HG03354 (cell line): ENCODE measurements around the gene ITSN1.

Source experiments
- ATAC-seq: cut with Tn5 transposase; IDR thresholded peaks from one replicate; pipeline ENCODE4 v1.9.1; 2021; ENCODE audit warnings: mild to moderate bottlenecking; ENCODE audit not compliant: unreplicated experiment, poor library complexity, severe bottlenecking

ITSN1 gene

DNA sequence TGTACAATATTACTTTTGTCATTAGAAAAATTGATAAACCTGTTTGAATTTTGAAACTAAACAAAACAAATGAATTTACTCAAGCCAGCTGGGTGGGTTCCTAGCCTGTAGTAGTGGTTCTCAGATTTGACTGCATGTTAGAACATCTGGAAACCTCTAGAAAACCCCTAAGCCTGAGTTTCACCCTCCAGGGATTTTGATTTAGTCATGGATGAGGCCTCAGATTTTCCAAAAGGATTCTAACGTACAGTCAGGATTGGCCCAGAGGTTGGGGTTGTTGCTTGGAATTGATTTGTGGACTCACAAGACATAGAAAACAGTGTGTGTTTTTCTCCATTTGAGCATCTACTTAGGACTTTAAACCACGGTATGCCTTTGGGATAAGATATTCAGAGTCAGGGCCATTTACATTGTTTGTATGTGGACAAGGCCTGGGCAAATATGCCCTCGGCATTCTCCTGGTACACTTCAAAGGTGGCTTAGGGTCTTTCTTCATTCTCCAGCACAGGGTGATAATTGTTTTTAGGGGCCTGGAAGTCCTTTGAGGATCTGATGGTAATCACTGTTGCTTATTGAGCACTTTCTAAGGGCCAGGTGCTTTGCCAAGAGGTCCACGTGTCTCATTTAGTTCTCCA, 230.7 kb downstream of the ITSN1 start:
- no peak for ATAC-seq

DNA sequence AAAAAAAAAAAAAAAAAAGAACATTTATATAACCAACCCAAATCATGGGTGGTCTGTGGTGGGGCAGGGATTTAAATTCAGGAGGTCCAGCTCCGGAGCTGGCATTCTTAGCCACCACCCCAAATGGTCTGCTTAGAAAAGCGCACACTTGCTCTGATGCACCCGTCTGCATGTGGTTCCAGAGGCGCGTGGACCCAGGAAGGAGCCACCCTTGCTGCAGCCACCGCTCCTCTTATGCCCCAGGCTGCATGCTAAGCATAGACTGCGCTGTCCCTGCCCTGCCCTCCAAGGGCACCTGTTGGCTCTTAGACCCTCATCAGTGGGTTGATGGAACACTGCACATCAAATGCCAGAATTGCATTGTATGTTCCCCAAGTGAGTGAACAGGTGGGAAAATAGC, 231.9 kb downstream of the ITSN1 start:
- ATAC-seq = no peak

DNA sequence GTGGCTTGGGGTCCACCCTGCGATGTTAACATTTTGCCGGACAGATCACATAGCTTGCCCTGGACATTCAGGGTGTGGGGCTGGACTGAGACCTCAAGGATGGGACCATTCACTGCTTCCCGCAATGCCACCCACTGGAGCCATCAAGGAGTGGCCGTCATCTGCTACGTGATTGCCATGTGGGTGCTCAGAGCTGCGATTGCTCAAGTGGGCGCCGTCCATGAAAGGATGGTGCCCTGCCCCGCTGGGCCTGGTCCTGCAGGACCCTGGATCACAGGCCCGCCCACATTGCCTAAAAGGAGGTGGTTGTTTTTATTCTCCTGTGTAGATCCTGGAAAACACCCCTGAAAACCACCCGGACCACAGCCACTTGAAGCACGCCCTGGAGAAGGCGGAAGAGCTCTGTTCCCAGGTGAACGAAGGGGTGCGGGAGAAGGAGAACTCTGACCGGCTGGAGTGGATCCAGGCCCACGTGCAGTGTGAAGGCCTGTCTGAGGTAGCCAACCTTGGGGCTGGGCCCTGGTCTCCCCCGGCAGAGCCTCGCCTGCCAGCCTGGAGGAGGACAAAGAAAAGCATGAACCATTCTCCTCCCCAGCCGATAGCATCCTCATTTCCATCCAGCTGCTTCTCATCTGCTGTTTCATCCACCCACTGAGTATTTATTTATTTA, 232.9 kb downstream of the ITSN1 start:
- no peak for ATAC-seq

DNA sequence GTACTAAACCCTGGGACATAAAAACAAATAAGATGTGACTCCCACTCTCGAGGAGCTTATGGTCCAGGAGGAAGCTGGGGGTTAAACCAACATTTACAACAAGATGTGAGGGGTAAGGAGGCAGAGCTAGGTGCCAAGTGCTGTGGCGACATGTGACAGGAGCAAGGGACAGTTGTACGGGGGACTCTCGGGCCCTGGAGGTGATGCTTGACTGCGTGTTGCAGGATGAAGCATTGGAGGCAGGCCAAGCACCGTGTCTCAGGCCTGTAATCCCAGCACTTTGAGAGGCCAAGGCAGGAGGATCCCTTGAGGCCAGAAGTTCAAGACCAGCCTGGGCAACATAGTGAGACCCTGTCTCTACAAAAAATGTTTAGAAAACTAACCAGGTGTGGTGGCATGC, 236.5 kb downstream of the ITSN1 start:
- no peak for ATAC-seq

DNA sequence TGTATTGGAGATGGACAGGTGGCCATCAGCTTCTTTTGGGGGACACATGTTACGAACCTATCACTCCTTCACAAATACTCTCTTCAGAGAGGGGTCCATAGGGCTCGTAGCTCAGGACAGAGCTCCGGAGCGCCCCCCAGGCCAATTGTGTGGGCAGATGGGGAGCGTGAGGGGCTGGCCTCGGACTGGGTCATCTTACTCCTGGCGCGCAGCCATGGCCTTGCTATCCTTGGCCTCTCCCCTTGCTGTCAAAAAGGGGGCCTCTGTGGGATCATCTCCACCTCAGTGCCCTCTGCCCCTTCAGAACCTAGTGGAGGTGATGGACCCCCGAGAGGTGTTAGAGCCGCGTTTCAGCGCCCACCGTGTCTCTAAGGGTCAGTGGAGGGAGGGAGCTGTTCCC, 238.3 kb downstream of the ITSN1 start:
- no peak for ATAC-seq

DNA sequence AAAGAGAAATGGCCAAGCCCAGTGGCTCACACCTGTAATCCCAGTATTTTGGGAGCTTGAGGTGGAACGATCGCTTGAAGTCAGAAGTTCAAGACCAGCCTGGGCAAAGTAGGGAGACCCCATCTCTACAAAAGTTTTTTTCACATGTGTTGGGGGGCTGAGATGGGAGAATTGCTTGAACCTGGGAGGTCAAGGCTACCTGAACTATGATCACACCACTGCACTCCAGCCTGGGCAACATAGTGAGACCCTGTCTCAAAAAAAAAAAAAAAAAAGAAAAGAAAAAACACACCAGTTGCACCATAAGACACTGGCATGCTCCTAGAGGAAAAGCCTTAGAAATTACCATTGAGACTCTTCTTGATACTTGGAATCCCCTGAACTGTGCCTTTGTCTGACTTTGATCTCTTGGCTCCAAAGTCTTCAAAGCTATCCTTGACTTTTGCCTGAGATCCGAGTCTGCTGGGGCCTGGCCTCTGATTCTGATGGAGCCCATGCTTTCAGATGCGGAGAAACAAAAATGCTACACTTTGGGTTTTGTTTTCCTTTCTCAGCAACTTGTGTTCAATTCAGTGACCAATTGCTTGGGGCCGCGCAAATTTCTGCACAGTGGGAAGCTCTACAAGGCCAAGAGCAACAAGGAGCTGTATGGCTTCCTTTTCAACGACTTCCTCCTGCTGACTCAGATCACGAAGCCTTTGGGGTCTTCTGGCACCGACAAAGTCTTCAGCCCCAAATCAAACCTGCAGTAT, 239.6 kb downstream of the ITSN1 start:
- no peak for ATAC-seq

DNA sequence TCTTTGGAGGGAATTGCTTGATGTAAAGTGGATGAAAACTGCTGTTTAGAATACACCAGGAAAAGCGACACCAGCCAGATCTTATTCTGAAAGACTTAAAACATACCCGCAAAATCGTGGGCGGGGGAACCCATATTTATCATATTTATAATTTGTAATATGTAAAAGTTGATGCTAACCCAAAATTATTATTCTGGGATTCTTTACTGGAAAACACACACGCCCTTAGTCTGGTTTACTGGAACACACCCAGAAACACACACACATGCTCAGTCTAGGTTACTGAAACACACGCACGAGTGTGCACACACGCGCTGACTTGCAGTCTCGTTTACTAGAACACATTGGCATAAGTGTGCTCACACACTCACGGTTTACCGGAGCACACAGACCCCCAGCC, 240.8 kb downstream of the ITSN1 start:
- ATAC-seq = no peak

DNA sequence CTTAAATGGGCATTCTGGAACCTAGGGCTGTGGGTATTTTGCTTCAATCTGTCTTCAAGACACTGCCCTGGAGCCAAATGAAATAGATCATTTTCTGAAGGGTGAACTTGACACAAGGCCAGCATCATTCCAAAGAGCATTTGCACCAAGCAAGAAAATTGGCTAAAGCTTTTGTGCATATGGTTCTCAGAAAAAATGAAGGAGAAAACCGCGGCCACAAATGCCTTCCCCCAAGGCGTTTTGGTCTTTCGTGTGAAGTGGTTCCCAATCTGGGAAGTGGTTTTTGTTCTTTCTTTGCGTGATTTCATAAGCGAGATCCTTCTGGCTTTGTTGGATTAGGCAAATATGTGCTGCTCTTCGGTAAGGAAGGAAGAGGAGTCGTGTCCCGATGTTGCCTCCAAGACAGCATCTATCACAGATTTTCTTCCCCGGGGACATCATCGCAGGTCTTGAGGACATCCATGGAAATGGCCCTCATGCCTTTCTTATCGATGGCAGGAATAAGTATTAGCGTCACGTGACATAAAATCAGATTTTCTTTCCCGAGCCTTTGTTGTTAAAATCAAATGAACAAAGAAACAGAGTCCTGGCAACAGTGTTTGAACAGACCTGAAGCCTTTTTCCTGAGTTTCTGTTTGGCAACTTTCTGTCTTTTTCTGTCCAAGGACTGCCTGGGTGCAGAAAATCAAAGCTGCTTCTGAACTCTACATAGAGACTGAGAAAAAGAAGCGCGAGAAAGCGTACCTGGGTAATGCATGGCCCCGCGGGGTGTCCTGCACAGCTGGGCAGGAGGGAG, 242.3 kb downstream of the ITSN1 start:
- no peak for ATAC-seq

DNA sequence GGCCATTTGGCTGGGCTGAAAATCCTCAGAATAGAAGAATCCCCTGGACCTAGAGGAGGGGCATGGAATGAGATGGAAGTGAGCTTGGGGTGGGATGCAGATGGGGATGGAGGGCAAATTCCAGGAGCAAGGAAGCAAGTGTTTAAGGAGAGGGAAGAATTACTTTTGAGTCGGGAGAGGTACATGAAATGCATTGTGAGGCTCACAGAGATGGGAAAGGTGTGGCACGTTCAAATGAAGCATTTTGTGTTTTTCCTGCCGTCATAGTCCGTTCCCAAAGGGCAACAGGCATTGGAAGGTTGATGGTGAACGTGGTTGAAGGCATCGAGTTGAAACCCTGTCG, 242.8 kb downstream of the ITSN1 start:
- no peak for ATAC-seq

DNA sequence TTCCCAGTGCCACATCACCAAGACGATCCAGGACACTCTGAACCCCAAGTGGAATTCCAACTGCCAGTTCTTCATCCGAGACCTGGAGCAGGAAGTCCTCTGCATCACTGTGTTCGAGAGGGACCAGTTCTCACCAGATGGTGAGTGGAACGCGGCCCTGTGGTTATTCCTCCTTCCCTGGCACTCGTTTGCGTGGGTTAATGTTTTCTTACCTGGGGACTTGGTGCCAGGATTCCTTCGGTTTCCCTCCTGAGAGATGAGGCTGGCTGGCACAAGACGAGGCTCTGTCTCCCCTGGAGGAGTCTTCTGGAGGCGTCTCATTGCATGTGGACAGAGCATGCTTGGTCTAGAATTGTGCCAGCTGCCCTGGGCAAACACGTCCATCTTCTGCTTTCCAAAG, 244.0 kb downstream of the ITSN1 start:
- ATAC-seq = no peak

DNA sequence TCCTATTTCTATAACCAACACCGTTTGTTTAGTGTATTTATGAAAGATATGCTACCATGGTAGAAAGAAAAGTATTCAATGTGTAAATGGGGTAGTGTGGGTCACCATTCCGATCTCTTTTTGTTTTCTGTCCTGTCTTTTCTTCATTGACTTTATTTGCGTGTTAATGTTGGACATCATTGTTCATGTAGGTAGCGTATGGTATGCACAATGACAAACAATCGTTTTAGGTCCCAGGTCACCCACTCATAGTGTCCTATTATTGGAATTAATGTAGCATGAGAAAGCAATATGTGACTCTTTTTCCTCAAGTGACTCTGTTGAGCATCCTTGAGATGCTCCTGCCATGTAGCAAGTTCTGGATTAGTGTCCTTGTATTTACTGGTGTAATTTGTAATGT, 247.9 kb downstream of the ITSN1 start:
- ATAC-seq = no peak

DNA sequence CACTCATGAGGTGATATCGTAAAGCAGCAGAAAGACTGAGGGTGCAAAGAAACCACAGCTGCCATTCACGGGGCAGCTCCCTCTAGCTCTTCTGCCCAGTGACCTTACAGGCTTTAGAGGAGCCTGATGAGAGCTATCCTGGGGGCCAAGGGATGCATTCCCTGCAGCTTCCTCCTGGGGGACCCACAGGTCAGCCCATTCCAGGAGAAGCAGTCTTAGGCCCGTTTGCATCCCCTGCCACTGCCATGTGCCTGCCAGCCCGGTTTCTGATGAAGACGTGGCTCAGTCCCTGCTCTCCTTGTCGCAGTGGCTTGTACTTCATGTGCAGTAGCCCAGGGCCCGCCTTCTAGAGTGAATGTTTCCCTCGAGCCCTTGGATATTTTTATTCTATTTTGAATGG, 250.6 kb downstream of the ITSN1 start:
- ATAC-seq = no peak

DNA sequence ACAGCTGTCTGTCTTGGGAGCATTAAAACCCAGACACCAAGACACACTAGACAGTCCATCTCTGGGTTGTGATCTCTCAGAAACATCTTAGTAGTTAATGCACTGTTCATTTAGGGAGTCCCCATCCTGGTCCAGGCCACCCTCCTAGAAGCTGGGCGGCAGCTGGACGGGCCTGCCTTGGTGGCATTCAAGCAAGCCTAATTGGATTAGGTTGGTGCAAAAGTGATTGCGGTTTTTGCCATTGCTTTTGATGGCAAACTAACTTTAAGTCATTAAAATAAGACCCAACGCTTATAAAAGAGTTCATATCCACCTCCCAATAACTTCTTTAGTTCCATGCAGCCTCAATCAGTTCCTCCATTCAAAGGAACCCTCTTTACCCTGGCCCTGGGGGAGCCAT, 251.6 kb downstream of the ITSN1 start:
- ATAC-seq = no peak

DNA sequence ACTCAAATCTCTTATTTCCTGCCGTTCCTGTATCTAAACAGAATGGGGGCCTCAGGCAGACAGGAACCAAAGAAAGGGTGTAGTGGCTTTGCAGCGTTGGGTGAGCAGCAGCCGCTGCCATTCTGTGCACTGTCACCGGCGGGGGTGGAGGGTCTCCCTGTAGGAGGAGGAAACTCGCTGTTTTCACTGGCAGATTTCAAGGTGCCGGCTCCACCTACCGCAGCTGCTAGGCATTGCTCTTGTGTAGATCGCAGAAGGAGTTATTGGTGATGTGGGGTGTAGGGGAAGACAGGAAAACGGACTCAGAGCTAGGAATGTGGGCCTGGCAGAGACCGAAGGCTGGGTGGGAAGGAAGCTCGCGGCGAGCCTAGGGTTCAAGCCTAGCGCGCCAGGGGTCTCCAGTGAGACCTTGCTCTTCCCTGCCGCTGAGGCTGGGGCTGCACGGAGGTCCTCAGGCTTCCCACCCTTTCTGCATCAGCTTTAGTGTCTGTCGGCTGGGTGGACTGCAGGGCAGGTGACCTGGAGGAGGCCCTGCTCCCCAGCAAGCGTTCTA, 252.5 kb downstream of the ITSN1 start:
- no peak for ATAC-seq

DNA sequence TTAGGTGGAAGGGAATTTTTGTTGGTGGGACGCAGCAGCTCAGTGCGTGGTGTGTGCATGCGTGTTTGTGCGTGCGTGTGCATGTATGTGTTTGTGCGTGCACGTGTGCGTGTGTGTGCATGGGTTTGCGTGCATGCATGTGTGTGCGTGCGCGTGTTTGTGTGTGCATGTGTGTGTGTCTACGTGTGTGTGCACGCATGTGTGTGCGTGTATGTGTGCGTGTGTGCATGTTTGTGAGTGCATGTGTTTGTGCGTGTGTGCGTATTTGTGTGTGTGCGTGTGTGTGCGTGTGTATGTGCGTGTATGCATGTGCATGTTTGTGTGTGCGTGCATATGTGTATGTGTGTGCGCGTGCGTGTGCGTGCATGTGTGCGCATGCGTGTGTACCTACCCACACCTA, 253.1 kb downstream of the ITSN1 start:
- no peak for ATAC-seq

DNA sequence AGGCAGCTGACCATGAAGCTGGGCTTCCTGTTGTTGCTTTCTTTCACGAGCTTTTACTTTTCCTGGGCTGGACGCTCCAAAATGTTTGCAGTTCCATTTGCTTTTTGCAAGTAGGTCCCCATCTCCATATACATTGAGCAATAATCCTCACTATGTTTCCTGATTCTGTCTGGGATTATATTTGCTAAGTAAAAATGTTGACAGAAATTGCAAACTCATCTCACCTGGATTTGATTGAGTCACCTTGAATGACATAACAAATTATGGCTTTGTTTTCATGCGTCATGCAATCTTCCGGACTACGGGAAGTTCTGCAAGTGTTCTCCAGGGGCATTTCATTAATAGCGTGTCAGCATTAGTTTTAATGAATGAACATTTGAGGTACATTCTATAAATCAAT, 254.4 kb downstream of the ITSN1 start:
- no peak for ATAC-seq

DNA sequence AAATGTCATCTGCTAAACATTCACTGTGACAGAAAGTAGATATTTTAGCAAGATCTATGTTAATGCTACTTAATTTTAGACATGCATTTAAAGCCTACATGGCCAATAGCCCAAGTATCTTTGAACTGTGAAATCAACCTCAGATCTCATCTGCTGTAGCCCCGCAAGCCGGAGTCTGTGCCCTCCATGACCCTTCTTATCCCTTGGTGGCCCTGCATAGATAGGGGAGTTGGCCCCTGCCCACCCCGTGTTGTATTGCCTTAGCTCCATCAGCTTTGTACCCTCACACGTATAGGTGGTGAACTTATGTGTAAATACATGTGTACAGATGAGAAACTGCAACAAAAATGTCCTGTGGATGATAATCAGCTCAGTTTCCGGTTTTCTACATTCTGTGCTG, 254.8 kb downstream of the ITSN1 start:
- no peak for ATAC-seq

DNA sequence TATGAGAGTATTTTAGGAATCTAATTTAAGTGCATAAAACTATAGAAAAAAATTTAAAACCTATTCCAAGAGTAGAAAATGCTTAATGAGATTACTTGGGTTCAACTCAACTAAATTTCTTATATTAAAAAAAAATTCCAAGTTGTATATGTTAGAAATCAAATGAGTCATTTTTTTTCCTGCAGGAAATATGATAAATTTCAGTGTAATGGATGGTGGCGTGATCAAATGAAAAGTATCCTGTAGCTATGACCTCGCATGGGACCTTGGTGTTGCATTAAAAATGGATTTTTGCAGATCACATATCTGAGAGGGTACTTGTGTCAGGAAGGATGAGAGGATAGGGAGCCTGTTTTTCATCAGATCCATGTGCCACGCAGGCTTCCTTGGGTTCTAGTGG, 255.4 kb downstream of the ITSN1 start:
- no peak for ATAC-seq

DNA sequence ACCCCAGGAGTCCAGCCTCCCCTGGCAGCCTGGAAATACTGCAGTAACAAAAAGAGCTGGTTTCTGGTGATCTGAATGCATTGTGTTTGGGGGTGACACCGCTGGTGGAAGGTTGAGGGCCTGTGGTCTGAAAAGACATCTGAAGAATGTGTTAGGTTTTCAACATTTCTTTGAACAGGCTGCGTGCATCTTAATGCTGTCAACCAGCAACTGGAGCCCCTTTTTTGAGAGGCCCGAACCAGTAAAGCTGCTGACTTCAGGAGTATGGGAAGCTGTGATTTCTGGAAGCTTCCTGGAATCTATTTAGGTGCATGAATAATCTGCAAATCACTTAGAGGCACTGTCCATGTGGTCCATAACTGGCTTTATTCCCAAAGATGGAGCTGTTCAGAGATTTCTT, 256.3 kb downstream of the ITSN1 start:
- no peak for ATAC-seq

DNA sequence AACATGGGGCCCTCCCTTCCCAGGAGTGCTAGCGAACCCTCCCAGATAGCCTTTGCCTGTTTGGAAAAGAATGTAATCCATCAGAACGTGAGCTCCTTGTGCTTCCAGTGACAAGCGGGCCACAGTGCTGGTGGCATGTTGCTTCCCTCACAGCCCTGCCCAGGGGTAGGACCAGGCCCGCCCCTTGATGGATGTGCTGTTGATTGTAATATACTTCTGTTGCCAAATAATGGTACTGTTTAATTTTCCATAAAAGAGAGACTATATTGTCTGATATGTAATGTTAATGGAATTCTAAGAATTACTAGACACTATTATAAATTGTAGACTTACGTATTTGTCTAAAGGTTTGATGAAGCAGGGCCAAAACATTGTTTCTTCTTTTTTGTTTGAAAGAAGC, 256.9 kb downstream of the ITSN1 start:
- ATAC-seq = no peak
